Measurements from ENCODE around the gene OGFOD1. TPM values are rescaled to one million over a fixed set of nuclear protein-coding genes. Genes with fewer than 3 reads are reported as not detected.

OGFOD1 gene
- total RNA-seq, 1 experiment from 2014 or later = 179 TPM

- Histone ChIP-seq H3K36me3 (peaks cover 40% of the 10 kb centered on the region), H3K4me1 (peaks cover 9% of the 10 kb centered on the region; the same call in 1 of the 2 replicates), H3K4me3 (peak overlapping the region; percentile 82), H3K27me3 (no peaks in the 10 kb centered on the region), H3K27ac (peak overlapping the region; percentile 83), H3K9me3 (replicated peaks) (no peaks in the 10 kb centered on the region)
- DNase-seq = peak; percentile 63 to 72
These were observed 667 bp downstream of the OGFOD1 start for GRCh38 chr16:56451753-56452689.

- no peak for DNase-seq
- H3K4me3 ChIP-seq = no peak overlapping the region
- no peaks in the 10 kb centered on the region for H3K4me1 ChIP-seq
- no peaks in the 10 kb centered on the region for H3K9me3 ChIP-seq (replicated peaks)
- no peaks in the 10 kb centered on the region for H3K27me3 ChIP-seq
- peaks cover 84% of the 10 kb centered on the region for H3K36me3 ChIP-seq
- H3K27ac ChIP-seq = no peak overlapping the region
These were observed 6.6 kb downstream of the OGFOD1 start for GRCh38 chr16:56457927-56458470.

- Histone ChIP-seq H3K27me3 (no peaks in the 10 kb centered on the region), H3K9me3 (replicated peaks) (no peaks in the 10 kb centered on the region), H3K27ac (no peak overlapping the region), H3K36me3 (peaks cover 84% of the 10 kb centered on the region), H3K4me1 (no peaks in the 10 kb centered on the region), H3K4me3 (no peak overlapping the region)
- no peak for DNase-seq
These were observed 8.7 kb downstream of the OGFOD1 start for GRCh38 chr16:56460101-56460500.

GRCh38 chr16:56462064-56462796 is 10.9 kb downstream of the OGFOD1 start:
- H3K27ac ChIP-seq = no peak overlapping the region
- H3K4me1 ChIP-seq = no peaks in the 10 kb centered on the region
- DNase-seq = no peak
- H3K4me3 ChIP-seq = no peak overlapping the region
- H3K9me3 ChIP-seq (replicated peaks) = no peaks in the 10 kb centered on the region
- H3K27me3 ChIP-seq = no peaks in the 10 kb centered on the region
- H3K36me3 ChIP-seq = peaks cover 86% of the 10 kb centered on the region

GRCh38 chr16:56463153-56463552 is 11.8 kb downstream of the OGFOD1 start:
- no peaks in the 10 kb centered on the region for H3K27me3 ChIP-seq
- no peak for DNase-seq
- no peak overlapping the region for H3K27ac ChIP-seq
- no peaks in the 10 kb centered on the region for H3K9me3 ChIP-seq (replicated peaks)
- H3K4me1 ChIP-seq = no peaks in the 10 kb centered on the region
- peaks cover 90% of the 10 kb centered on the region for H3K36me3 ChIP-seq
- H3K4me3 ChIP-seq = no peak overlapping the region

- no peak overlapping the region for H3K27ac ChIP-seq
- no peaks in the 10 kb centered on the region for H3K4me1 ChIP-seq
- H3K36me3 ChIP-seq = peaks cover 87% of the 10 kb centered on the region
- no peak overlapping the region for H3K4me3 ChIP-seq
- no peak for DNase-seq
- H3K27me3 ChIP-seq = no peaks in the 10 kb centered on the region
- H3K9me3 ChIP-seq (replicated peaks) = no peaks in the 10 kb centered on the region
These were observed 15.0 kb downstream of the OGFOD1 start for GRCh38 chr16:56466344-56466743.

GRCh38 chr16:56468800-56469199 is 17.4 kb downstream of the OGFOD1 start:
- Histone ChIP-seq H3K9me3 (replicated peaks) (no peaks in the 10 kb centered on the region), H3K27me3 (no peaks in the 10 kb centered on the region), H3K27ac (no peak overlapping the region), H3K36me3 (peaks cover 89% of the 10 kb centered on the region), H3K4me1 (no peaks in the 10 kb centered on the region), H3K4me3 (no peak overlapping the region)
- no peak for DNase-seq

- H3K36me3 ChIP-seq = peaks cover 87% of the 10 kb centered on the region
- no peak overlapping the region for H3K27ac ChIP-seq
- no peaks in the 10 kb centered on the region for H3K4me1 ChIP-seq
These were observed 18.4 kb downstream of the OGFOD1 start for GRCh38 chr16:56469748-56470147.

GRCh38 chr16:56470232-56470631 is 18.9 kb downstream of the OGFOD1 start:
- peaks cover 88% of the 10 kb centered on the region for H3K36me3 ChIP-seq

More at GRCh38 chr16:56469748-56470147, 18.4 kb downstream of the OGFOD1 start:
- Histone ChIP-seq H3K27me3 (no peaks in the 10 kb centered on the region), H3K9me3 (replicated peaks) (no peaks in the 10 kb centered on the region), H3K4me3 (no peak overlapping the region)
- DNase-seq = no peak

GRCh38 chr16:56470666-56471065 is 19.3 kb downstream of the OGFOD1 start:
- no peak overlapping the region for H3K4me3 ChIP-seq
- H3K27ac ChIP-seq = no peak overlapping the region
- H3K36me3 ChIP-seq = peaks cover 88% of the 10 kb centered on the region
- no peaks in the 10 kb centered on the region for H3K9me3 ChIP-seq (replicated peaks)
- no peak for DNase-seq
- no peaks in the 10 kb centered on the region for H3K4me1 ChIP-seq
- no peaks in the 10 kb centered on the region for H3K27me3 ChIP-seq

More at GRCh38 chr16:56470232-56470631, 18.9 kb downstream of the OGFOD1 start:
- no peaks in the 10 kb centered on the region for H3K4me1 ChIP-seq
- no peak overlapping the region for H3K27ac ChIP-seq
- DNase-seq = no peak
- no peaks in the 10 kb centered on the region for H3K27me3 ChIP-seq
- no peak overlapping the region for H3K4me3 ChIP-seq
- H3K9me3 ChIP-seq (replicated peaks) = no peaks in the 10 kb centered on the region

- no peak for DNase-seq
- Histone ChIP-seq H3K4me3 (no peak overlapping the region), H3K36me3 (peaks cover 87% of the 10 kb centered on the region), H3K4me1 (no peaks in the 10 kb centered on the region), H3K9me3 (replicated peaks) (no peaks in the 10 kb centered on the region), H3K27ac (no peak overlapping the region), H3K27me3 (no peaks in the 10 kb centered on the region)
These were observed 23.8 kb downstream of the OGFOD1 start for GRCh38 chr16:56475201-56475600.

- no peak overlapping the region for H3K4me3 ChIP-seq
These were observed 25.9 kb downstream of the OGFOD1 start for GRCh38 chr16:56477096-56477878.

GRCh38 chr16:56478281-56479049 is 27.1 kb downstream of the OGFOD1 start:
- H3K27ac ChIP-seq = no peak overlapping the region
- no peak for DNase-seq
- H3K4me3 ChIP-seq = no peak overlapping the region
- H3K9me3 ChIP-seq (replicated peaks) = peaks cover 5% of the 10 kb centered on the region; the same call in 1 of the 2 replicates
- no peaks in the 10 kb centered on the region for H3K4me1 ChIP-seq
- H3K36me3 ChIP-seq = peaks cover 57% of the 10 kb centered on the region
- no peaks in the 10 kb centered on the region for H3K27me3 ChIP-seq

More at GRCh38 chr16:56477096-56477878, 25.9 kb downstream of the OGFOD1 start:
- DNase-seq = peak in 1 of 2 experiments; percentile 21
- Histone ChIP-seq H3K27ac (no peak overlapping the region), H3K36me3 (peaks cover 66% of the 10 kb centered on the region), H3K9me3 (replicated peaks) (no peaks in the 10 kb centered on the region), H3K27me3 (no peaks in the 10 kb centered on the region), H3K4me1 (no peaks in the 10 kb centered on the region)

All from SJCRH30 (cell line).